ENCODE measurements around the gene SLC17A9. TPM values are rescaled to one million over a fixed set of nuclear protein-coding genes. Genes with fewer than 3 reads are reported as not detected.

The SLC17A9 gene
- total RNA-seq, 2 donors from 2014 or later, result 5.2 to 7.0 TPM

DNA sequence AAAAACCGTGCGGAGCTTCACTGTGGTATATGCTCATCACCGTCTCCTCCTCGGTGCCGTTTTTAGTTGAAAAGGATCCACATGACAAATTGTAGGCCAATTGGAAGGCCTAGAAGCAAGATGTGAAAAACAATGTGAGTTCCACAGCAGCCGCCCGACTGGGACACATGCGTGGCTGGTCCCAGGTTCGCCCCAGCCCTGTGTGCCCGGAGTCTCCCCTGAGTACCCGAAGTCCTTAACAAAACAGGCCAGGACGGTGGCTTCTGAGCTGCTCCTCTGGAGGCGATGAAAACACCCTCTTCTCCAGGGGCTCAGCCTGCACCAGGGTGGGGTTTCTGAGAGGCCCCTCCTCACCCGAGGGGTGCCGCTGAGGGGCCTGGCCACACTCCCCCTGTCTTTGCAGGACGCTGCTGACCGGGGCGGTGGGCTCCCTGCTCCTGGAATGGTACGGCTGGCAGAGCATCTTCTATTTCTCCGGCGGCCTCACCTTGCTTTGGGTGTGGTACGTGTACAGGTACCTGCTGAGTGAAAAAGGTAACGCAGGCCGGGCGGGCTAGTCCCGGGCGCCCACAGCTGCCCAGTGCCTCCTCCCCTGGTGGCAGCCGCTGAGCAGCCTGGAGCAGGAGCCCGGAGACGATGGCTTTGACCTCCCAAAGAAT is 9.8 kb downstream of the SLC17A9 start:
- Mint-ChIP-seq H3K4me1 (no peaks in the 10 kb centered on the region), H3K27ac (no peak overlapping the region), H3K27me3 (no peaks in the 10 kb centered on the region), H3K36me3 (ENCODE audit: low read depth) (no peaks in the 10 kb centered on the region), H3K9me3 (no peaks in the 10 kb centered on the region), H3K4me3 (no peak overlapping the region)
- ATAC-seq (replicated peaks), result no peak

DNA sequence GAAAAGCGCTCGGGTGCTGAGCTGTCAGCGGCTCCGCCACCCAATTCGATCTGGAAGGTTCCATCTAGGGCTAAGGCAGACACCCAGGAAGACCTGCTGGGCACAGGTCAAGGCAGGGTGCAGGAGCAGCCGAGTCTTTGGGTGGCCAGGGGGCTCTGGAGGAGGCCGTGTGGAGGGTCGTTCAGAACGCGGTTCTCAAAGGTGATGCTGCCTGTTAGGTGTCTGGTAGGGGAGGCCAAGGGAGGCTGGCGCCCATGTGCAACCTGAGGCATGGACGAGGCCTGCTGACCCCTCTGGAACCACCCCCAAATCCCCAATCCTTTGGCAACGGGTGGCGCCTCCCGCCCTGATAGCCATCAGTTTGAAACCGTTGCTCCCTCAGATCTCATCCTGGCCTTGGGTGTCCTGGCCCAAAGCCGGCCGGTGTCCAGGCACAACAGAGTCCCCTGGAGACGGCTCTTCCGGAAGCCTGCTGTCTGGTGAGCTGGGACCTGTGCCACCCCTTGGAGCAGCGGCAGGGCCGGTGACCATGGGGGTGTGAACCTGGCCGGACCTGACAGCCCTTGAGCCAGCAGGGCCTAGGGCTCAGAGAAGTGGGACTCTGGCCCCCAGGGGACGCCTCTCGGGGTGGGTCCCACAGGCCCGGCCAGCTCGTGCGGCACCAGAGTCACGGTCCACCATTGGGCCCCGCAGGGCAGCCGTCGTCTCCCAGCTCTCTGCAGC is 10.5 kb downstream of the SLC17A9 start:
- ATAC-seq (replicated peaks), result no peak
- H3K27ac Mint-ChIP-seq, result no peak overlapping the region
- no peaks in the 10 kb centered on the region for H3K27me3 Mint-ChIP-seq
- H3K9me3 Mint-ChIP-seq, result no peaks in the 10 kb centered on the region
- H3K4me1 Mint-ChIP-seq, result no peaks in the 10 kb centered on the region
- H3K36me3 Mint-ChIP-seq (ENCODE audit: low read depth), result no peaks in the 10 kb centered on the region
- no peak overlapping the region for H3K4me3 Mint-ChIP-seq

DNA sequence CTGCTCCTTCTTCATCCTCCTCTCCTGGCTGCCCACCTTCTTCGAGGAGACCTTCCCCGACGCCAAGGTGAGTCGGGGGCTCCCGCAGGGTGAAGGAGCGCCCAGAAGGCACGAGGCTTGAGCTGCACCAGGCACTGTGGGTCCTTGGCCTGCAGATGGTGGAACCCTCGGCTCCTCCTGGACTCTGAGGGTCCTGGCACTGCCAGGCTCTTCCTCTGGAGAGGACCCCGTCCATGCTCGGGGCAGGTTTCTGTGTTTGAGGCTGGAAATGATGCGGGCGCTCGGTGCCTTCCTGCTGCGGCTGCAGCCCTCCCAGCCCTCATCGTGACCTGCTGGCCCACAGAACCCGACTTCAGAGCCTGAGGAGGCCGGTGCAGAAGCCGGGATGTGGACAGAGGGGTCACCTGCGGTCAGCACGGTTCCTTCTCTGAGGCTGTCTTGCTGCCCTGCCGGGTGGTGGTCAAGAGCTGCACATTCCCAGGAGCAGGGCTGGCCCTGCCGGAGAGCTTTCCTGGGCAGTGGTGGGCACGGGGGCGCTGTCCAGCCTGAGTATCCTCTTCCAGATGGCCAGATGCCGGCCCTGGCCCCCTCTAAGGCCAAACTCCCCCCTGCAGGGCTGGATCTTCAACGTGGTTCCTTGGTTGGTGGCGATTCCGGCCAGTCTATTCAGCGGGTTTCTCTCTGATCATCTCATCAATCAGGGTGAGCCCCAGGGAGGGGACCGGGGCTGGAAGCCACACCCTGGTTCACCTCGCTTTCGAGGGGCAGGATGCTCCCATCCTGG is 11.3 kb downstream of the SLC17A9 start:
- Mint-ChIP-seq H3K27me3 (no peaks in the 10 kb centered on the region), H3K4me3 (no peak overlapping the region), H3K4me1 (no peaks in the 10 kb centered on the region), H3K36me3 (ENCODE audit: low read depth) (no peaks in the 10 kb centered on the region), H3K27ac (no peak overlapping the region), H3K9me3 (no peaks in the 10 kb centered on the region)
- ATAC-seq (replicated peaks), result no peak

DNA sequence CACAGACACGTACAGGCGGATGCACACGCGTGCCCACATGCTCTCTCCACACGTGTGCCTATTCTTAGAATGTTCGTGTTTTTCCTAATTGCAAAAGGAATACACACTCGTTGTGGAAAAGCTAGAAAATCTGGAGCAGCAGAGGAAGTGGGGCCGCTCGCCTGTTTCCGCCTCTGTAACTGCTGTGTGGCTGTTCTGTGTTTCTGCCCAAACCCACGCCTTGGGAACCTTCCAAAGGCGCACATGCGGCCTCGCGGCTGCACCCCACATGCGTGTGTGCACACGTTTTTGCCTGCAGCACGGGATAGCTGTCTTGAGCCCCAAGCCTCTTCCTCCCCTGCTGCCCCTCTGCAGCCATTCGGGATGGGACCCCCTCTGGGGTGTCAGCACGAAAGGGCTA is 12.2 kb downstream of the SLC17A9 start:
- H3K4me1 Mint-ChIP-seq, result no peaks in the 10 kb centered on the region
- no peak overlapping the region for H3K4me3 Mint-ChIP-seq
- no peaks in the 10 kb centered on the region for H3K36me3 Mint-ChIP-seq (ENCODE audit: low read depth)
- no peak overlapping the region for H3K27ac Mint-ChIP-seq
- H3K27me3 Mint-ChIP-seq, result no peaks in the 10 kb centered on the region
- H3K9me3 Mint-ChIP-seq, result no peaks in the 10 kb centered on the region
- ATAC-seq (replicated peaks), result no peak

DNA sequence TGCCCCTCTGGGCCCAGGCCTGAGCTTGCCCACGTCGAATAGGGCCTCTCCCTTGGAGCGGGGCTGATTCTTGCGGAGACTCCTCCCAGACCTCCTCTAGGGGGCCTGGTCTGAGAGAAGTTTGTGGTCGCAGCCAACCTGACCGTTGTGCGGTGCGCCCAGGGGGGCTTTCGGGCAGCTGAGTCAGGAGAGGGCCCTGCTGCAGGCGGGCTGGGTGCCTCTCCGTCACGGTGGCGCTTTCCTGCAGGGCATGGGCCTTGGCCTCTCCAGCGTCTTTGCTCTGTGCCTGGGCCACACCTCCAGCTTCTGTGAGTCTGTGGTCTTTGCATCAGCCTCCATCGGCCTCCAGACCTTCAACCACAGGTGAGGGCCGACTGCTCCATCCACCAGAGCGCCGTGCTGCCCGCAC is 12.9 kb downstream of the SLC17A9 start:
- Mint-ChIP-seq H3K4me3 (no peak overlapping the region), H3K4me1 (no peaks in the 10 kb centered on the region), H3K27me3 (no peaks in the 10 kb centered on the region), H3K27ac (no peak overlapping the region), H3K9me3 (no peaks in the 10 kb centered on the region), H3K36me3 (ENCODE audit: low read depth) (no peaks in the 10 kb centered on the region)
- ATAC-seq (replicated peaks), result no peak

DNA sequence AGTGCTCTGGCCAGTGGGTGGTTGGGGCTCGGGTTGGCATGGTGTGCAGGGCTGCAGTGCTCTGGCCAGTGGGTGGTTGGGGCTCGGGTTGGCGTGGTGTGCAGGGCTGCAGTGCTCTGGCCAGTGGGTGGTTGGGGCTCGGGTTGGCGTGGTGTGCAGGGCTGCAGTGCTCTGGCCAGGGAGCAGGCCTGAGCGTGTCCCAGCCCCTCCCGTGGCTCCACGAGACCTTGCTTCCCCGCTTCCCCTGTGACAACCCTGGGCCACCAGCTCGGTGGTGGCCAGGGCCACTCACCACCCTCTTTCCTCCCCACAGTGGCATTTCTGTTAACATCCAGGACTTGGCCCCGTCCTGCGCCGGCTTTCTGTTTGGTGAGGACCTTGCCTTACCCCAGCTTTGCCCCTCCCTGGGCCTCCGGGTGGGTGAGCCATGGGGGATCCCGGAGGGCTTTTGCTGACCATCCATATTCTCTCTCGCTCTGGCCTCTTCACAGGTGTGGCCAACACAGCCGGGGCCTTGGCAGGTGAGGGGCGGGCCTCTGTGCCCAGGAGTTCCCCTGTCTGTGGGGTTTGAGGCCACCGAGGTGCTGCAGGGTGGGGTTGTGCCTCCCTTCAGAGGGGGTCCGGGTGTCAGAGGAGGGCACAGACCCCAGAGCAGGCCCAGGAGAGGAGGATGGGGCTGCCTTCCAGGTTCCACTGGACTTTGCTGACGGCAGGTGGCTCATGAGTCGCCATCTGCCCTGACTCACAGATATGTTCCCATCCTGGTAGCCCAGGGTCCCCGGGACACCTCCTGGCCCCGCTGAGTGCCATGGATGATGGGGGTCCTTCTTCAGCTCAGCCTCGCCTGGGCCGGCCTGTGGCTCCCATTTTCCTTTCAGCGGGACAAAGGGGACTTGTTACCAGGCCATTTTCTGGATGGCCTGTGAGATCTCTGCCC is 14.0 kb downstream of the SLC17A9 start:
- no peak for ATAC-seq (replicated peaks)
- Mint-ChIP-seq H3K27me3 (peaks cover 4% of the 10 kb centered on the region), H3K4me1 (peaks cover 1% of the 10 kb centered on the region)

DNA sequence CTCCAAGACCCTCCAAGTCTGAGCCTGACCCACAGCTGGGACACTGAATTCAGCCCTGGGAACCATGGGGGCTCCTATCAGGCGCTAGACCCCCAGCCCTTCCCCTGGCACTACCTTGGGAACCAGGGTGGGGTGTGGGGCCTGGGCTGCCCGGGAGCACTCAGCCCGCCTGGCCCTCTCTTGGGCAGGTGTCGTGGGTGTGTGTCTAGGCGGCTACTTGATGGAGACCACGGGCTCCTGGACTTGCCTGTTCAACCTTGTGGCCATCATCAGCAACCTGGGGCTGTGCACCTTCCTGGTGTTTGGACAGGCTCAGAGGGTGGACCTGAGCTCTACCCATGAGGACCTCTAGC is 14.6 kb downstream of the SLC17A9 start:
- no peak for ATAC-seq (replicated peaks)
- no peak overlapping the region for H3K27ac Mint-ChIP-seq
- peaks cover 8% of the 10 kb centered on the region for H3K4me1 Mint-ChIP-seq
- no peaks in the 10 kb centered on the region for H3K9me3 Mint-ChIP-seq
- H3K4me3 Mint-ChIP-seq, result no peak overlapping the region
- no peaks in the 10 kb centered on the region for H3K36me3 Mint-ChIP-seq (ENCODE audit: low read depth)
- peaks cover 10% of the 10 kb centered on the region for H3K27me3 Mint-ChIP-seq

More for the DNA sequence above, 14.0 kb downstream of the SLC17A9 start:
- no peaks in the 10 kb centered on the region for H3K9me3 Mint-ChIP-seq
- no peaks in the 10 kb centered on the region for H3K36me3 Mint-ChIP-seq (ENCODE audit: low read depth)
- H3K27ac Mint-ChIP-seq, result no peak overlapping the region
- H3K4me3 Mint-ChIP-seq, result no peak overlapping the region

DNA sequence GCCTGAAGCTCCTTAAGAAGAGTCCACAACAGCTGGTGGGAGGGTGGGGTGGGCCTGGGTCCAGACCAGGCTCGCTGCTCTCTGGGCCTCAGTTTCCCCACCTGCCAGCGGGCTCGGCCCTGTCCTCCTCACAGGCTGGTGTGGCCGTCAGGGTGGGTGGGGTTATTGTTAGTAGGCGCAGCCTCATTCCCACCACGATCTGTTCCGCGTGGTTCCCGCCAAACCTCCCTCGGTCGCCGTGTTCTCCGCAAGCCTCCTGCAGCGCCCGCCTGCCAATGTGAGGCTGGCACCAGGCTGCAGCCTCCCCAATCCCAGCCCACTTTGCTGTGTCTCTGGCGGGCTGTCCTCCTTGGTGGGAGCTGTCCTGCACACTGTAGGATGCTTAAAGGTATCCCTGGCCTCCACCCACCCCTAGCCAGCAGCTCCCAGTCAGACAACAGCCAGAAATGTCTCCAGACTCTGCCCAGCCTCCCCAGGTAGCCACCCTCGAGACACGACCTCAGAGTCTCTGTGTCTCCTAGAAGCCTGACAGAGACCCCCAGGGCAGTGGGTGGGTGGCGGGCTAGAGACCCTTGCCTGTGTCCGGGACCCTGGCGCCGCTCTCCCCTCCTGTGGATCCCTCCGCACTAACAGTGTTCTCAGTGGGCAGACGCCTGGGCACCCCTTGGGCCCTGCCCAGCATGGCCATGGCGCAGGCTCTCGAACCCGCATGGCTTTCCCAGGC is 15.3 kb downstream of the SLC17A9 start:
- H3K4me1 Mint-ChIP-seq, result peaks cover 13% of the 10 kb centered on the region
- H3K27ac Mint-ChIP-seq, result no peak overlapping the region
- H3K9me3 Mint-ChIP-seq, result no peaks in the 10 kb centered on the region
- H3K27me3 Mint-ChIP-seq, result peaks cover 14% of the 10 kb centered on the region
- no peaks in the 10 kb centered on the region for H3K36me3 Mint-ChIP-seq (ENCODE audit: low read depth)
- H3K4me3 Mint-ChIP-seq, result no peak overlapping the region
- no peak for ATAC-seq (replicated peaks)

DNA sequence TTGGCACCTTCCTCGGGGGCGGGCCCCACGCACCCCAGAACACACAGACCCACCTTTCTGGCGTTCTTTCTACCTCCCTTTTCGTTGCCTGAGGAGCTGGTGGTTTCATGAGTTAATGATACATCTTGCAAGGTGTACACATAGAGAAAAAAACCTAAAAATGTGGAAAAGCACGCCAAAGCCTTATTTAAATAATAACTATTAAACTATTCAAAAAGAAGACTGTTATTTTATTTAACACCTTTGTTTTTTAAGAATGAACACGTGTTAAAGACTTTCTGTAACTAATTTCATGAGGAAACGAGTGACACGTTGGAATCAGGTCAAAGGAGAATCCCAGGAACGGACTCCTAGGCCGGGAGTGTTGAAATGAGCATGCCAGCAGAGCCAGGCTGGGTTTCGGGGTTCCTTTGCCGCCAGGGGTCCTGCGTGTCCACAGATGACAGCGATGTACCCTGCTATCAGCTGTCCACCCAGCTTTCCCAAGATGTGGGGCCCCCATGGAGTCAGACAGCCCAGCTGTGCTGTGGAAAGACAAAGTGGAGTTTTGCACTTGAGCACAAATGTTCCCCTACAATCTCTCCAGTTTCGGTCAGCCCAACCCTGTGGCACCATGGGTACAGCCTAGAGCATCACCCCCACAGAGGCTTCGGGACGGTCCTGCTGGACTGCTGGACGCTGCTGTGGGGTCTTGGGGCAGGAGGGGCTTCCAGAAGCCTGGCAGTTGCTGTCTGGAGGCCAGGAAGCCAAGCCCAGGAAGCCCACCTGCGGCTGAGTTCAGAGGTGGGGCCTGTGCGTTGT is 16.1 kb downstream of the SLC17A9 start:
- no peak for ATAC-seq (replicated peaks)
- no peak overlapping the region for H3K27ac Mint-ChIP-seq
- peaks cover 14% of the 10 kb centered on the region for H3K27me3 Mint-ChIP-seq
- H3K4me3 Mint-ChIP-seq, result no peak overlapping the region
- no peaks in the 10 kb centered on the region for H3K9me3 Mint-ChIP-seq
- no peaks in the 10 kb centered on the region for H3K36me3 Mint-ChIP-seq (ENCODE audit: low read depth)
- H3K4me1 Mint-ChIP-seq, result peaks cover 13% of the 10 kb centered on the region

DNA sequence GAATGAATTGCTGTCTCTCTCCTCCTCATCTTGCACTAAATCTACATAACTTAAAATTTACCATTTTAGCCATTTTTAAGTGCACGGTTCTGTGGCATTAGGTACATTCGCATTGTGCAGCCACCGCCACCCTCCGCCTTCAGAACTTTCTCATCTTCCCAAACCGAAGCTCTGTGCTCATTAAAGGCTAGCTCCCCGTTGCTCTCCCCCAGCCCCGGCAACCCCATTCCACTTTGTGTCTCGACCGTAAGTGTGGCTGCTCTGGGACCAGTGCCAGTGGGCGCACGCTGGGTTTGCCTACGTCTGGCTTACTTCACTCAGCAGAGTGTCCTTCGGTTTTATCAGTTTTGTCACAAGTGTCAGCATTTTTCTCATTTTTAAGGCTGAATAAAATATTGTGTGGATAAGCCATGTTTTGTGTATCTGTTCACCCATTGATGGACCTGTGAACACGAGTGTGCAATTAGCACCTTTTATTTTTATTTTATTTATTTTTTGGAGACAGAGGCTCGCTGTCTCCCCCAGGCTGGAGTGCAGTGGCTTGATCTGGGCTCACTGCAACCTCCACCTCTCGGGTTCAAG is 16.8 kb downstream of the SLC17A9 start:
- no peaks in the 10 kb centered on the region for H3K9me3 Mint-ChIP-seq
- no peak overlapping the region for H3K27ac Mint-ChIP-seq
- ATAC-seq (replicated peaks), result no peak
- no peaks in the 10 kb centered on the region for H3K36me3 Mint-ChIP-seq (ENCODE audit: low read depth)
- H3K4me3 Mint-ChIP-seq, result no peak overlapping the region
- H3K27me3 Mint-ChIP-seq, result peaks cover 17% of the 10 kb centered on the region
- H3K4me1 Mint-ChIP-seq, result peaks cover 13% of the 10 kb centered on the region

DNA sequence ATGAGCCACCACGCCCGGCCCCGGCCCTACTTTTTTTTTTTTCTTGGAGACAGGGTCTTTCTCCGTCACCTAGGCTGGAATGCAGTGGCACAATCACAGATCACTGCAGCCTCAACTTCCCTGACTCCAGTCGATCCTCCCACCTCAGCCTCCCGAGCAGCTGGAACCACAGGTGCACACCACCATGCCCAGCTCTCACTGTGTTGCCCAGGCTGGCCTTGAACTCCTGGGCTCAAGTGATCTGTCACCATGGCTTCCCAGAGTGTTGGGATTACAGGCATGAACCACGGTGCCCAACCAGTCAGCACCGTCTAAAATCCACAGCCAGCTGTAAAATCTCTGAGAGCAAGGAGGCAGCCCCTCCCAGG is 17.4 kb downstream of the SLC17A9 start:
- Mint-ChIP-seq H3K4me1 (peaks cover 13% of the 10 kb centered on the region), H3K27ac (no peak overlapping the region), H3K36me3 (ENCODE audit: low read depth) (no peaks in the 10 kb centered on the region), H3K9me3 (no peaks in the 10 kb centered on the region), H3K4me3 (no peak overlapping the region), H3K27me3 (peaks cover 23% of the 10 kb centered on the region)
- no peak for ATAC-seq (replicated peaks)

DNA sequence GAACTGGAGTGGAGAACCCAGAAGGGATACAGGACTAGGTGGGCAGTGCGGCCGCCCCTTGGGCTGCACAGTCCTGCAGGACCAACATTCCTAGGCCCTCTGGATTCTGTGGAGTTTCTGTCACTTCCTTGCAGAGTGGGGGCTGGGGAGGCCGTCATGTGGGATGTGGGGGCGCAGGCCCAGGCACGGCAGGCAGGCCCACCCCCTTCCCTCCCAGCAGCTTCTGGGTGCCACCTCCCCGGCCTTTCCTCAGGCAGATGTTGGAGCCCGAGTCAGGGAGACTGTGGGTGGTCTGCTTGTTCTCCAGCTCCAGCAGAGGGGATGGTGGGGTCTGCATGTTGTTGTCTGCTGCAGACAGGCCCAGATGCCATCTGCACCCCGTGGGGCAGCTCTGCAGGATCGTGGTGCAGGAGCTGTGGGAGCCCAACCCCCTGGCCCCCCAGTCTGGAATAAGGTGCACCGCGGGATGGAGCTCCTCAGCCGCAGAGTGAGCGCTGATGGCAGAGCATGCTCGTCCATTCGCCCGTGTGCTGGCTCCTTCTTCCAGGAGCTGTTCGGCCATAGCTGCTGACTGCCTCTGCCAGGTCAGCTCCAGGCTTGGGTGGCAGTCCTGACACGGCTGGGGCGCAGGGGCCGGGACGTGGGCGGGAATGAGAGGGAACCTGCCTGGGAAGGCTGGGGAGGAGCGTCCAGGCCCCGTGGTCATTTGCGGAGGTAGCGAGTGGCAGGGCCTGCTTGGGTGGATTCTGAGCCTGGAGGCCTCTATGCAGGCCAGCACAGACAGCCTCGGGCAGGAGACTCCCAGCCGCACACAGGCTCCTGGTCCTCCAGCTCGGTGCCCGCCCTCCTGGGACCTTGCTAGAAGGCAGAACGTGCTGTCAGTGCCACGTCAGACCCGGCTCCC is 18.1 kb downstream of the SLC17A9 start:
- no peak for ATAC-seq (replicated peaks)
- H3K27ac Mint-ChIP-seq, result no peak overlapping the region
- H3K4me1 Mint-ChIP-seq, result peaks cover 13% of the 10 kb centered on the region
- no peaks in the 10 kb centered on the region for H3K9me3 Mint-ChIP-seq
- H3K4me3 Mint-ChIP-seq, result no peak overlapping the region
- peaks cover 24% of the 10 kb centered on the region for H3K27me3 Mint-ChIP-seq
- H3K36me3 Mint-ChIP-seq (ENCODE audit: low read depth), result no peaks in the 10 kb centered on the region

All from activated T-helper 17 cell treated with anti-CD3 and anti-CD28 coated beads, Interleukin-2, amount 50 U/mL, for 72 hours (primary cell).